GM12874 (cell line): ENCODE data around the gene PC.

Experiments
- TF ChIP-seq, protein P1 (sequence below): IDR thresholded peaks from 2 replicates; pipeline ENCODE4 v1.5.1; 2011; ENCODE audit warnings: low read depth, mild to moderate bottlenecking, control low read depth, low read length, moderate library complexity; ENCODE audit not compliant: insufficient read depth

PC gene

DNA sequence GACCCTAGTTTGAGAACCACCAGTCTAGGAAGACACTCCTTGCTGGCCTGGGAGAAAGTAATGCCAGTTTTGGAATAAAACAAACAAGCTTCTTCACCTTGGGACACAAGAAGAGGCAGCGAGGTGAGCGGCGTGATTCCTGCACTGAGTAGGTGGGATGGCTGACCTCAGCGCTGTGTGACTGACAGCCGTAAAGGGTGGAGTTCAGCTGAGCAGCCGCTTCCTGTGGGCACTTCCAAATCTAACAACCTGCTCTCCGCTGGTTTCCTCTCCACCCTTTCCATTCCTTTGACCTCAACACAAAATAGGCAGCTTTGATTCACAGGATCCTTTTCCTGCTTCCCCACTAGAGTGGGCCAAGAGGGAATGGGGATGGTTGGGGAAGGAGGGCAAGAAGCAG is 45.8 kb downstream of the PC start:
- TF ChIP-seq, protein P1, sequence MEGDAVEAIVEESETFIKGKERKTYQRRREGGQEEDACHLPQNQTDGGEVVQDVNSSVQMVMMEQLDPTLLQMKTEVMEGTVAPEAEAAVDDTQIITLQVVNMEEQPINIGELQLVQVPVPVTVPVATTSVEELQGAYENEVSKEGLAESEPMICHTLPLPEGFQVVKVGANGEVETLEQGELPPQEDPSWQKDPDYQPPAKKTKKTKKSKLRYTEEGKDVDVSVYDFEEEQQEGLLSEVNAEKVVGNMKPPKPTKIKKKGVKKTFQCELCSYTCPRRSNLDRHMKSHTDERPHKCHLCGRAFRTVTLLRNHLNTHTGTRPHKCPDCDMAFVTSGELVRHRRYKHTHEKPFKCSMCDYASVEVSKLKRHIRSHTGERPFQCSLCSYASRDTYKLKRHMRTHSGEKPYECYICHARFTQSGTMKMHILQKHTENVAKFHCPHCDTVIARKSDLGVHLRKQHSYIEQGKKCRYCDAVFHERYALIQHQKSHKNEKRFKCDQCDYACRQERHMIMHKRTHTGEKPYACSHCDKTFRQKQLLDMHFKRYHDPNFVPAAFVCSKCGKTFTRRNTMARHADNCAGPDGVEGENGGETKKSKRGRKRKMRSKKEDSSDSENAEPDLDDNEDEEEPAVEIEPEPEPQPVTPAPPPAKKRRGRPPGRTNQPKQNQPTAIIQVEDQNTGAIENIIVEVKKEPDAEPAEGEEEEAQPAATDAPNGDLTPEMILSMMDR = no peak

DNA sequence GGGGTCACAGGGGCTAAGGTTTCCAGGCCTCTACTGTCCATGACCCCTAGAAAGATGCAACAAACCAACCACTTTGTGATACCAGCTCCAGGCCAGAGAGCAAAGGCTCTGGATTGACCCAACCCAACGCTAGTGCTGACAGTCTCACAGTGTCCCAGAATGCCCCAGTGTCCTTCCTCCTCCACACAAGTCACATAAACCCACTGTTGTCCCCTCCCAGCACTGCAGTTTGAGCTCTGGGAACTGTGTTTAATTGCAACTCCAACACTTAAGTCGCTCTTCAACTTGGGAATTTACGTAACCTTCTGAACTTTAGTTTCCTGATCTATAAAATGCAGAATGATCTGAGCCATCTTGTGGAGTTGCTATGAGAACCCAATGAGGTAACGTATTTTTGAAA is 47.5 kb downstream of the PC start:
- TF ChIP-seq, protein P1 = no peak

DNA sequence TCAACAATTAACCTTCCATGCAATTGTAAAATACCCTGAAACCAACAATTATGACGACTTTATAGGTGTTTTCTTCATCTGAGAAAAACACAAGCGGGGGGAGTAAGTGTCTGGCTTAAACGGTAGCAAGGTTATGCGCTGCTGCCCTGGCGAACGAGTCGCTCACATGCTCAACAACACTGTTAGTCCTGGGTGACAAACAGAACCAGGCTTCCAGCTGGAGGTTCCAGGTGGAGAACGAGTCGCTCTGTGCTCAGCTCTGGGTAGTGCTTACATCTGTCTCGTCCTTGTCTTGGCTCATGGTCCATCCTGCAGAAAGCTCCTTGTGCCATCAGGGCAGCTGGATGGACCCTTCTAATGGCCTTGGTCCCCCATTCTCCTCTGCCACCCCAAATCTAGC is 48.2 kb downstream of the PC start:
- TF ChIP-seq, protein P1 = no peak

DNA sequence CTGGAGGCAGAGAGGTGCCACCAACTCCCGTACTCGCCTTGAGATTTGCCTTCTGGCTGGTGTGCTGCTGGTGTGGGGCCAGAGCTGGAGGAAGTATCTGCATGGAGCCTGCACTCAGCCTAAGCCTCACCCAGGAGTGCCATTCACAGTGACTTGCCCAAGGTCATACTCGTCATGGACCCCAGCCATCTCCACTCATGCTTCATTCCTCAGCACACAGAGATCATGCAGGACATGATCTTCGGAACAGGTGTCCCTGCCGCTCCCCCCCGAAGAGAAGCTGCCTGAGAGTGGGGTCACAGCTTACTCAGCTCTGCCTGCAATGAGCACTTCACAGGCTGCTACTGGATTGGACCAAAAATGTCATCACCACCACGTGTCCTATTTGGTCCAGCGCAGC is 49.0 kb downstream of the PC start:
- TF ChIP-seq, protein P1 = no peak

DNA sequence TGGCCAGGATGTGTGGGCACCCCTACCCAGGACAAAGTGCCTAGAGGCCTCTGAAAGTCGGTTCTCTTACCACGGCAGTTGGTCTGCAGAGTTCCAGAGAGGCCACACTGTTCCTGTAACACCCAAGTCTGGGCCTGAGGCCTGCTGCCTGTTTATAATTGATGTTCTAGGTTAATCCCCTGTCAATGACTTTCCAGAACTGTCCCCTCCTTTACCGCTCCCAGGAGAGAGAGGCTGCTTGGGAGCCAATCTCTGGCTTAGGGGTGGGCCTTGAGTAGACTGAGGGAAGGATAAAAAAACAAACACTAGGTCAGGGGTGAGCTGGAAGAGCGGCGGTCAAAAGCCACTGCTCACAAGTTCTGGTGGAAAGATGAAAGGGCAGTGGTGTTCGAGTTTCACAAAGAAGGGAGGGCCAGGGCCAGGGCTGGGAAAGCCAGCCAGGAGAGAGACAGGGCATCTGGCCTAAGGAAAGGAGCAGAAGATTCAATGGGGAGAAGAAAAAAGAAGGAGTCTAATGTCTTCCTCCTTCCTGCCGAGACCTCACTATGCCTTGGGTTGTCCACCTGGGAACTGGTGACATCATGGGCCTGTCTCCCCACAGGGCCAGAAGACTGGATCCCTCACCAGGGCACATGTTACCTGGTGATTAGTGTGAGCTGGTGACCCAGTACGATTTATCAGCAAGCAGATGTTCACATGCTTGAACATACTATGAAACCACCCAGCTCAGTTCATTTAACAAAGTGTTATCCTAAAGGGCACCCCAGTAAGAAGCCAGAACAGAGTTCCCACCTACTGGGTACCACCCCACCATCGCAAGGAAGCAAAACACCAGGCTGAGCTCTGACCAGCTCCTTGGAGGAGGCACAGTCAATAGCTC is 50.2 kb downstream of the PC start:
- TF ChIP-seq, protein P1 = no peak

DNA sequence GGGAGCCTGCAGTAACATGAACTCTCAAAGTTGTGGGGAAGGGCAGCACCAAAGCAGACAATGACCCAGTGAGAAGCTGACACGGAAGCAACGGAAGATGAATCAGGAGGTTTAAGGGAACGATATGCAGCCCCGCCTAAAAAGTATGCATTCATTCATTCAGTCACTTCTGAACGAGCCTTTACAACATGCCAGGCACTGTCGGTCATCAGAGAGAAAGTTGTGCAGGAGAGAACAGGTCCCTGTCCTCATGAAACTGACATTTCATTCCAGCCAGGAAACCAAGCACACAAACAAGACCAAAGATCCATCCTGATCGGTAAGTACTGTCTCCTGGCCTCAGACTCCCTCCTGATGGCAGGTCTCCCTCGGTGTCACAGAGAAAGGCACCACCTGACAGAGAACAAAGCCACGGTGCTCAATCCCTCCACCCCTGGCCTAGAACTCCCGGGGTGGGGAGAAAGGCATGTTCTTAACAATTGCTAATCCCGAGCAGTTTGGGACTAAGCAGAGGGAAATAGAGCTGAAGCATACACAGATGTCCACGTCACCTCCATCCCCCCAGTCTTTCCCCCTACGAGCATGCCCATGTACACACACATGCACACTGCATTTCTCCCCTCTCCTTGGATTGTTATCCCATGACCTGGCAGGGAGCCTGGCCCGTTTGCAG is 52.0 kb downstream of the PC start:
- TF ChIP-seq, protein P1 = no peak

DNA sequence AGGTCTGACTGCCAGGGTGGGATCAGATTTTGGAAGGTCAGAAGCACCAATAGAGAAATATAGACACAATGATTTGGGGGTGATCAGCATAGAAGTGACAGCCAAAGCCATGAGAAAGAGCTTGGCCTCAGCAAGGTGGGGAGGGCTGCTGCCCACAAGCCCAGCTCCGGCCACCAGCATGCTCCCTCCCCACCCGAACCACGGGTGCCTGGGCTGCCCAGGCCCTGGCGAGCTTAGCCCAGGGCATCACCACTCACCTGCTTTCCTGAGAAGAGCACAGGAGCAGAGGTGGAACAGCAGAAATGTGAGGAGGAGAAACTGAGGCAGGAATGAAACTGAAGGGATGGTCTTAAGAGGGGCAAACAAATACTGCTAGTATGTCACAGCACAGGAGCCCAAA is 52.6 kb downstream of the PC start:
- TF ChIP-seq, protein P1 = no peak
